Prostate gland (tissue), 2 donors: Measurements from ENCODE around the gene SLC26A5. TPM values are rescaled to one million over a fixed set of nuclear protein-coding genes. Genes with fewer than 3 reads are reported as not detected.

ENCODE experiments used
- DNase-seq: peaks from one replicate; pipeline ENCODE4 v3.0.0-alpha.2; 2019; ENCODE audit warnings: low spot score
- H3K27ac ChIP-seq, 2 donors: fragments of 200-600 bp; sonication (generic); 2 replicates each; pipeline ENCODE4 v1.5.1; 2017 to 2019
- H3K27me3 ChIP-seq: fragments of 200-600 bp; sonication (generic); replicated peaks from 2 replicates; pipeline ENCODE4 v1.5.1; 2019; ENCODE audit not compliant: insufficient read depth
- H3K36me3 ChIP-seq, 2 donors: fragments of 200-600 bp; sonication (generic); 1 replicate in 1 of 2; 2 replicates in 1 of 2; pipeline versions ENCODE4 v1.5.1 to v1.8.1; 2017 to 2019
- H3K4me1 ChIP-seq: fragments of 200-600 bp; sonication (generic); replicated peaks from 2 replicates; pipeline ENCODE4 v1.5.1; 2019
- H3K4me3 ChIP-seq, 2 donors: fragments of 200-600 bp; sonication (generic); 2 replicates each; pipeline ENCODE4 v1.5.1; 2017 to 2019
- H3K9me3 ChIP-seq: fragments of 200-600 bp; sonication (generic); 2 replicates; pipeline ENCODE4 v1.5.1; 2017
- CTCF ChIP-seq, 4 experiments: fragments of 200-600 bp in 2 of 4; fragments of 450-650 bp in 2 of 4; sonication (generic) in 2 of 4; IDR thresholded peaks; 1 replicate in 3 of 4; 2 replicates in 1 of 4; pipeline ENCODE4 v1.5.1; 2016 to 2019; ENCODE audit warnings: antibody characterized with exemption in 4 of 4, mild to moderate bottlenecking in 2 of 4, moderate library complexity in 2 of 4
- POLR2A ChIP-seq: fragments of 450-650 bp; IDR thresholded peaks from one replicate; pipeline ENCODE4 v1.6.1; 2016; ENCODE audit warnings: antibody characterized with exemption, mild to moderate bottlenecking
- POLR2AphosphoS5 ChIP-seq: sonication (generic); formaldehyde crosslinking; IDR thresholded peaks from one replicate; pipeline ENCODE4 v1.6.1; 2017; ENCODE audit warnings: antibody characterized with exemption
- WGBS: methylation state at CpG from one replicate; pipeline ENCODE4 v1.1.5; 2018; 5-methylcytosine and 5-hydroxymethylcytosine counted together
- intact Hi-C: fragments of 100-400 bp; cut with DNase I; formaldehyde crosslinking; loops from one replicate; pipeline ENCODE4 v1.14.2; 2022
- total RNA-seq, 2 donors: library from RNA; depleted of rRNA; stranded (reverse); fragments of >200 nt; gene quantifications; one replicate each; pipeline ENCODE4 v1.1.0, GENCODE V29; 2016

The SLC26A5 gene
- total RNA-seq, 2 donors from 2014 or later = 1.5 to 3.9 TPM

GRCh38 chr7:103381280-103382031, 64.6 kb downstream of the SLC26A5 start:
- Histone ChIP-seq H3K27me3 (no peaks in the 10 kb centered on the region), H3K4me1 (no peaks in the 10 kb centered on the region), H3K27ac (no peak overlapping the region), H3K36me3 (no peaks in the 10 kb centered on the region), H3K9me3 (no peaks in the 10 kb centered on the region), H3K4me3 (no peak overlapping the region)
- WGBS = 94% methylated on average over 4 of the region's 4 CpGs
- TF ChIP-seq CTCF (IDR thresholded peaks at IDR 0.05) = no peak
- TF ChIP-seq POLR2A = no peak
- TF ChIP-seq POLR2AphosphoS5 = no peak
- DNase-seq = no peak
- intact Hi-C loops = no loop called here

GRCh38 chr7:103380395-103381191, 65.4 kb downstream of the SLC26A5 start:
- TF ChIP-seq CTCF (IDR thresholded peaks at IDR 0.05) (no peak), POLR2A (no peak), POLR2AphosphoS5 (no peak)
- no peak overlapping the region for H3K27ac ChIP-seq

GRCh38 chr7:103379270-103379975, 66.6 kb downstream of the SLC26A5 start:
- Histone ChIP-seq H3K27me3 (no peaks in the 10 kb centered on the region), H3K27ac (no peak overlapping the region), H3K4me3 (no peak overlapping the region), H3K9me3 (no peaks in the 10 kb centered on the region), H3K36me3 (no peaks in the 10 kb centered on the region), H3K4me1 (no peaks in the 10 kb centered on the region)
- intact Hi-C loops = no loop called here
- 73% methylated on average over 3 of the region's 3 CpGs for whole genome bisulfite sequencing
- TF ChIP-seq CTCF (IDR thresholded peaks at IDR 0.05) (no peak), POLR2AphosphoS5 (no peak), POLR2A (no peak)
- DNase-seq = no peak

More at GRCh38 chr7:103380395-103381191, 65.4 kb downstream of the SLC26A5 start:
- Histone ChIP-seq H3K36me3 (no peaks in the 10 kb centered on the region), H3K9me3 (no peaks in the 10 kb centered on the region), H3K4me3 (no peak overlapping the region), H3K4me1 (no peaks in the 10 kb centered on the region), H3K27me3 (no peaks in the 10 kb centered on the region)
- intact Hi-C loops = no loop called here
- 66% methylated on average over 5 of the region's 5 CpGs for WGBS
- DNase-seq = no peak

DNA sequence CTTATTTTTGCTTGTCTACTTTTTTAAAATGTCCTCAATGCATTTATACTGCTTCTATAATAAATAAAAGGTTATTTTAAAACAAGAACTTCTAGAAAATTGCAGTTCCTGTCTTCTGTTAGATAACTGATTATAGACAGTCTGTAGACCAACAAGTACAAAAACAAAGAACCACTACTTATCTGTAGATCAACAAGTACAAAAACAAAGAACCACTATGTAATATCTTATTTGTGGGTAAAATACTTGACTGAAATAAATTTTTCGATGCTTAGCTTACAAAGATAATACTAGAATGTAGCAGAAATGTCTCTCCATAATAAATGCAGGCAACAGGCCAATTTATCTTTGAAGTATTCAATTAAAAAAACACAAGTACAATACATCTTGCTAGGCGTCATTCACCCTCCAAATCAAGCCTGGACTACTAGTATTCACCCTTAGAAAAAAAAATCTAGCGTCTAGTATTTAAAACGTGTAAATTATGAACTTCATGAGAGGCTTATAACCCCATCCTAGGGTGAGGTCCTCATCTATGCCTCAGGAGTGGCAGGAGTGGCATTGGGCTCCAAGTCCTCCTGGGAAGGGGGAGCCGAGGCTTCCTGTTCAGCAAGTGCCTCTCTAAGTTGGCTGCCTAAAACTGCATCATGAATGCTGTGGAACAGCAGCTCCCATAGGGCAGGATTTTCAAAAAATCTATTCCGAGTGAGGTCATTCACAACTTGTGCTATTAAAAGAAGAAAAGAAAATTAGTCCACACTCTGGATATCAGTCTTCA, 72.0 kb downstream of the SLC26A5 start:
- intact Hi-C loops = no loop called here
- Histone ChIP-seq H3K4me1 (no peaks in the 10 kb centered on the region), H3K27ac (peak overlapping the region in 1 of 2 donors; percentile 20), H3K27me3 (no peaks in the 10 kb centered on the region), H3K36me3 (no peaks in the 10 kb centered on the region), H3K9me3 (no peaks in the 10 kb centered on the region), H3K4me3 (no peak overlapping the region)
- no peak for TF ChIP-seq CTCF (IDR thresholded peaks at IDR 0.05)
- 51% methylated on average over 6 of the region's 6 CpGs for WGBS
- DNase-seq = no peak
